ENCODE results near the gene HSPA12A.

HSPA12A gene

DNA sequence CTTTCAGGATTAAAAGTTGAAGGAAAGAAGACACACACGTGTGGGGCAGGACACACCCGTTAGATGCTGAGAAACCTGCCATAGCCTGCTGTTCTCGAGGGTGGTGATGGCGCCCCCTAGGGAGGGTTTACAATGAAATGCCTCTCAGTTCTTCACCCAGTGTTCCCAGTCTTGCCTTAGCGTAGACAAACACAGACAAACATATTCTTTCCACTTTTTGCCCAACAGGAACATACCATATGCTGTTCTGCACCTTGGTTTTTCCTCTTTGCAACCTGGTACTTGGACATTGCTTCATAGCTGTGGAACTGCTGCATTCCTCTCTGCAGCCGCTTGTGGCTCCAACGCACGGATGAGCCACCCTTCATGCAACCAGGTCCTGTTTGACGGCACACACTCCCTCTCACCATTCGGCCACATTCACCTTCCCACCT is 23.3 kb upstream of the HSPA12A start:
- TF ChIP-seq ZBTB7A (IDR thresholded peaks at IDR 0.05; ENCODE audit: low read depth) (no peak), RAD21 (IDR thresholded peaks at IDR 0.05; ENCODE audit: low read depth) (peak; percentile 78)

DNA sequence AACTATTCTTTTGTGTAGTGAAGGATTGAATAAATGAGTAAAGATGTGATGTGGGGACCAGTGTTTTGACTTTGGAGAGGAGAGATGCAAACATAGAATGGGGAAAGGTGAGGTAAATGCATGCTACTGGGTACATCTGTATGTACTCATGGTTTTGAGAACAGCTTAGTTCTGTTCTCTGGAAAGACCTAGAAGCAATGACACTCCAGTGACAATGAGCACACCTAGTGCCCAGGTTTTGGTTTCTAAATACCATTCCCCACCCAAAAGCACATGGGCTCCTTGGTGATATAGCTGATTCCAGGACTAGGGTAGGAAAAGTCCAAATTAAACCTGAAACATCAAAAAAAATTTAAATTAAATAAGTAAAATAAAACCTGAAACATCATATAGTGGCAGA is 22.6 kb upstream of the HSPA12A start:
- TF ChIP-seq TCF12 (IDR thresholded peaks at IDR 0.05; ENCODE audit: low read depth), result no peak
- TF ChIP-seq EGR1 (IDR thresholded peaks at IDR 0.05), result no peak
- no peak for TF ChIP-seq TEAD4 (IDR thresholded peaks at IDR 0.05)
- TF ChIP-seq CREB1 (IDR thresholded peaks at IDR 0.05; ENCODE audit: low read depth), result no peak
- TF ChIP-seq FOXM1 (IDR thresholded peaks at IDR 0.05; ENCODE audit: borderline replicate concordance, low read depth), result no peak
- TF ChIP-seq ZBTB7A (IDR thresholded peaks at IDR 0.05; ENCODE audit: low read depth), result no peak
- TF ChIP-seq, protein P1, sequence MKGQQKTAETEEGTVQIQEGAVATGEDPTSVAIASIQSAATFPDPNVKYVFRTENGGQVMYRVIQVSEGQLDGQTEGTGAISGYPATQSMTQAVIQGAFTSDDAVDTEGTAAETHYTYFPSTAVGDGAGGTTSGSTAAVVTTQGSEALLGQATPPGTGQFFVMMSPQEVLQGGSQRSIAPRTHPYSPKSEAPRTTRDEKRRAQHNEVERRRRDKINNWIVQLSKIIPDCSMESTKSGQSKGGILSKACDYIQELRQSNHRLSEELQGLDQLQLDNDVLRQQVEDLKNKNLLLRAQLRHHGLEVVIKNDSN (IDR thresholded peaks at IDR 0.05), result no peak
- TF ChIP-seq CEBPB (IDR thresholded peaks at IDR 0.05), result no peak
- TF ChIP-seq RAD21 (IDR thresholded peaks at IDR 0.05; ENCODE audit: low read depth), result no peak
- TF ChIP-seq EP300 (IDR thresholded peaks at IDR 0.05; ENCODE audit: borderline replicate concordance), result no peak
- no peak for TF ChIP-seq NFIC (IDR thresholded peaks at IDR 0.05)
- TF ChIP-seq TAF1 (IDR thresholded peaks at IDR 0.05; ENCODE audit: low read depth), result no peak
- TF ChIP-seq, protein P2, sequence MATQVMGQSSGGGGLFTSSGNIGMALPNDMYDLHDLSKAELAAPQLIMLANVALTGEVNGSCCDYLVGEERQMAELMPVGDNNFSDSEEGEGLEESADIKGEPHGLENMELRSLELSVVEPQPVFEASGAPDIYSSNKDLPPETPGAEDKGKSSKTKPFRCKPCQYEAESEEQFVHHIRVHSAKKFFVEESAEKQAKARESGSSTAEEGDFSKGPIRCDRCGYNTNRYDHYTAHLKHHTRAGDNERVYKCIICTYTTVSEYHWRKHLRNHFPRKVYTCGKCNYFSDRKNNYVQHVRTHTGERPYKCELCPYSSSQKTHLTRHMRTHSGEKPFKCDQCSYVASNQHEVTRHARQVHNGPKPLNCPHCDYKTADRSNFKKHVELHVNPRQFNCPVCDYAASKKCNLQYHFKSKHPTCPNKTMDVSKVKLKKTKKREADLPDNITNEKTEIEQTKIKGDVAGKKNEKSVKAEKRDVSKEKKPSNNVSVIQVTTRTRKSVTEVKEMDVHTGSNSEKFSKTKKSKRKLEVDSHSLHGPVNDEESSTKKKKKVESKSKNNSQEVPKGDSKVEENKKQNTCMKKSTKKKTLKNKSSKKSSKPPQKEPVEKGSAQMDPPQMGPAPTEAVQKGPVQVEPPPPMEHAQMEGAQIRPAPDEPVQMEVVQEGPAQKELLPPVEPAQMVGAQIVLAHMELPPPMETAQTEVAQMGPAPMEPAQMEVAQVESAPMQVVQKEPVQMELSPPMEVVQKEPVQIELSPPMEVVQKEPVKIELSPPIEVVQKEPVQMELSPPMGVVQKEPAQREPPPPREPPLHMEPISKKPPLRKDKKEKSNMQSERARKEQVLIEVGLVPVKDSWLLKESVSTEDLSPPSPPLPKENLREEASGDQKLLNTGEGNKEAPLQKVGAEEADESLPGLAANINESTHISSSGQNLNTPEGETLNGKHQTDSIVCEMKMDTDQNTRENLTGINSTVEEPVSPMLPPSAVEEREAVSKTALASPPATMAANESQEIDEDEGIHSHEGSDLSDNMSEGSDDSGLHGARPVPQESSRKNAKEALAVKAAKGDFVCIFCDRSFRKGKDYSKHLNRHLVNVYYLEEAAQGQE (IDR thresholded peaks at IDR 0.05; ENCODE audit: low read depth), result no peak
- TF ChIP-seq, protein P3, sequence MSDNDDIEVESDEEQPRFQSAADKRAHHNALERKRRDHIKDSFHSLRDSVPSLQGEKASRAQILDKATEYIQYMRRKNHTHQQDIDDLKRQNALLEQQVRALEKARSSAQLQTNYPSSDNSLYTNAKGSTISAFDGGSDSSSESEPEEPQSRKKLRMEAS (IDR thresholded peaks at IDR 0.05), result no peak
- TF ChIP-seq YY1 (IDR thresholded peaks at IDR 0.05; ENCODE audit: low read depth), result no peak

DNA sequence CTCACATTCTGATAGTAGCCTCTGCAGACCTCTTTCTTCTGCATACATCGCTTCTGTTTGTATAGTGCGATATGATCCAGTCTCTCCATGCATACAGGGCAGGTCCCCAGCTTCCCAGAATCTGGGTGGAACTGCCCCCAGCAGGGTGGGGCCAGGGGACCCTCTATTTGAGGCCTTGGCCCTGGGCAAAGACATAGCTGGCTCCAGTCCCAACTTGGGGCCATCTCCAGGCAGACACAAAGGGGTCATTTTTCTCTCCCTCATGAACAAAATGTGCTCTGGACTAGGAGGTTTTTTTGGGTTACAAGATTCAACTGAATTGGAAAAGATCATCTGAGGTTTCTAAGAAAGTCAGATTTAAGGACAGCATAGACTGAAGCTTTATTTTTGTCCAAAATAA is 21.1 kb upstream of the HSPA12A start:
- TF ChIP-seq EGR1 (IDR thresholded peaks at IDR 0.05) (no peak), NFIC (IDR thresholded peaks at IDR 0.05) (no peak), ZBTB7A (IDR thresholded peaks at IDR 0.05; ENCODE audit: low read depth) (no peak), CREB1 (IDR thresholded peaks at IDR 0.05; ENCODE audit: low read depth) (no peak), RAD21 (IDR thresholded peaks at IDR 0.05; ENCODE audit: low read depth) (no peak)

DNA sequence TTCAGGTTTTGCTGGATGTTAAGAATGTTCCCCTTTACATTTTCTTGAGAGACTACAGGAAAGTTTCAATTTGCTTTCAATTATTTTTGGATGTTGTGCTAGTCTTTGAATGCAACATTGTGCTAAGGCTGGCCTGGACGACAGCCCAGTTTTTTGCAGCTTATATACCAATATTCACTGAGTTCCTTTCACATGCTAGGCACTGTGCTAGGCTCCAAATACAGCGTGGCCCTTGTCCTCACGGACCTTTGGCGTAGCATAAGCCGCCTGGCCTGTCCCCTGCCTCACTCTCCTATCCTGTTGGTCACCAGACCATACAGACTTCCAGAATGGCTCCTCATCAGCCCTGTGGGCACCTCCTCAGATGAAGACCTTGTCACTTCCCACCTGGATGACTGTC is 19.5 kb upstream of the HSPA12A start:
- TF ChIP-seq TEAD4 (IDR thresholded peaks at IDR 0.05) (no peak), EGR1 (IDR thresholded peaks at IDR 0.05) (no peak), YY1 (IDR thresholded peaks at IDR 0.05; ENCODE audit: low read depth) (no peak), FOXM1 (IDR thresholded peaks at IDR 0.05; ENCODE audit: borderline replicate concordance, low read depth) (no peak)

DNA sequence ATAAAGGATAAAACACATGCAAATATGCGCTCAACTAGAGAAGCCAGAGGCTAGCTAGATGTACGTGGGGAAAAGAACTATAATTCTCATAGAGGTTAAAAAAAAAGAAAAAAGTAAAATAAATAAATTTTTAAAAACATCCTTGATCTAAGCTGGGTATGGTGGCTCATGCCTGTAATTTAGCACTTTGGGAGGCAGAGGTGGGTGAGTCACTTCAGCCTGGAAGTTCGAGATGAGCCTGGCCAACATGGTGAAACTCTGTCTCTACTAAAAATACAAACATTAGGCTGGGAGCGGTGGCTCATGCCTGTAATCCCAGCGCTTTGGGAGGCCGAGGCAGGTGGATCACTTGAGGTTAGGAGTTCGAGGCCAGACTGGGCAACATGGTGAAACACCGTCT is 18.6 kb upstream of the HSPA12A start:
- TF ChIP-seq EP300 (IDR thresholded peaks at IDR 0.05; ENCODE audit: borderline replicate concordance), result no peak
- TF ChIP-seq, protein P2 (IDR thresholded peaks at IDR 0.05; ENCODE audit: low read depth), result no peak
- no peak for TF ChIP-seq YY1 (IDR thresholded peaks at IDR 0.05; ENCODE audit: low read depth)
- TF ChIP-seq NFIC (IDR thresholded peaks at IDR 0.05), result no peak

DNA sequence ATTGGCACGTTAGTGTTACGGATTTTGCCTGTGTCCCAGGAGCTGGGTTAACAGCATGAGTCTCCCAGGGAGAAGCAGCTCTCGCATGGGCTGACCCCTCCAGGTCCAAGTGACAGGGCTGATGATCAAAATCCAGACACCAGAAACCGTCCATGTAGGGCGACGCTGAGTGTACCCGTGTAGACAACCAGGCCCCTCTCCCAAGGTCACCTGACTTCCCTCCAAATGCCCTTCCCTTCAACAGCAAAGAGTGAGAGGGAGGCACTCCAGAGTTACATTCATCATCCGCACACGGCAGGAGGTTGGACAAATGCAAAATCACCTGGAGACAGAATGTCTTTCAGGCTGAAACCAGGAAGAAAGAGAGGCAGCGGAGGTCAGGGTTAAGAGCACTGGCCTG is 14.9 kb upstream of the HSPA12A start:
- TF ChIP-seq NFIC (IDR thresholded peaks at IDR 0.05) (no peak), RAD21 (IDR thresholded peaks at IDR 0.05; ENCODE audit: low read depth) (no peak), EGR1 (IDR thresholded peaks at IDR 0.05) (no peak), CEBPB (IDR thresholded peaks at IDR 0.05) (no peak), FOXM1 (IDR thresholded peaks at IDR 0.05; ENCODE audit: borderline replicate concordance, low read depth) (no peak), YY1 (IDR thresholded peaks at IDR 0.05; ENCODE audit: low read depth) (no peak), EP300 (IDR thresholded peaks at IDR 0.05; ENCODE audit: borderline replicate concordance) (no peak), CREB1 (IDR thresholded peaks at IDR 0.05; ENCODE audit: low read depth) (no peak), TEAD4 (IDR thresholded peaks at IDR 0.05) (no peak), ZBTB7A (IDR thresholded peaks at IDR 0.05; ENCODE audit: low read depth) (no peak), TAF1 (IDR thresholded peaks at IDR 0.05; ENCODE audit: low read depth) (no peak), TCF12 (IDR thresholded peaks at IDR 0.05; ENCODE audit: low read depth) (no peak)
- TF ChIP-seq, protein P1 (IDR thresholded peaks at IDR 0.05), result no peak
- TF ChIP-seq, protein P2 (IDR thresholded peaks at IDR 0.05; ENCODE audit: low read depth), result no peak
- TF ChIP-seq, protein P3 (IDR thresholded peaks at IDR 0.05), result no peak
